ENCODE results near the gene MTHFS. TPM values are rescaled to one million over a fixed set of nuclear protein-coding genes. Genes with fewer than 3 reads are reported as not detected.

Gene MTHFS
- total RNA-seq, 1 donor from 2014 or later: 12.5 TPM

DNA sequence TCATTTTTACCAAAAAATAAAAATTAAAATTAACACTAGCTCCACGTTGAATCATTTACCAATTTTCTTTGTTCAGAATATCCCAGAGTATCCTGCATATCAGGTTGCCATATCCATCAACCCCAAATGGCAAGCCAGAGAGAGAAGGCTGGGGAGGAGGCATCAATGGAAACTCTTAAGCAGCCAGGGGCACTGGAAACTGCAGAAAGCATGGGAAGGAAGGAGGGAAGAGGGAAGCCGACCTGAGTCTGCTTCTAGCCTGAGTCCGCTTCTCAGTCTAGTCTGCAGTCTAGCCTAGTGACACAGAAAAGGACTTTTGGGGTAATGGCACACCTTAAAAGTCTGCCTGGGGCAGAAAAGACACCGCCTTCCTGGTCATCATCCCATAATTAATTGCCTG is 1.6 kb upstream of the MTHFS start:
- no peak for DNase-seq (ENCODE audit: low read depth)
- TF ChIP-seq, protein P1, sequence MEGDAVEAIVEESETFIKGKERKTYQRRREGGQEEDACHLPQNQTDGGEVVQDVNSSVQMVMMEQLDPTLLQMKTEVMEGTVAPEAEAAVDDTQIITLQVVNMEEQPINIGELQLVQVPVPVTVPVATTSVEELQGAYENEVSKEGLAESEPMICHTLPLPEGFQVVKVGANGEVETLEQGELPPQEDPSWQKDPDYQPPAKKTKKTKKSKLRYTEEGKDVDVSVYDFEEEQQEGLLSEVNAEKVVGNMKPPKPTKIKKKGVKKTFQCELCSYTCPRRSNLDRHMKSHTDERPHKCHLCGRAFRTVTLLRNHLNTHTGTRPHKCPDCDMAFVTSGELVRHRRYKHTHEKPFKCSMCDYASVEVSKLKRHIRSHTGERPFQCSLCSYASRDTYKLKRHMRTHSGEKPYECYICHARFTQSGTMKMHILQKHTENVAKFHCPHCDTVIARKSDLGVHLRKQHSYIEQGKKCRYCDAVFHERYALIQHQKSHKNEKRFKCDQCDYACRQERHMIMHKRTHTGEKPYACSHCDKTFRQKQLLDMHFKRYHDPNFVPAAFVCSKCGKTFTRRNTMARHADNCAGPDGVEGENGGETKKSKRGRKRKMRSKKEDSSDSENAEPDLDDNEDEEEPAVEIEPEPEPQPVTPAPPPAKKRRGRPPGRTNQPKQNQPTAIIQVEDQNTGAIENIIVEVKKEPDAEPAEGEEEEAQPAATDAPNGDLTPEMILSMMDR (conservative IDR thresholded peaks at IDR 0.05; ENCODE audit: low read depth, low read length): no peak
- H3K4me3 ChIP-seq (ENCODE audit: low read depth, low read length): no peak overlapping the region

DNA sequence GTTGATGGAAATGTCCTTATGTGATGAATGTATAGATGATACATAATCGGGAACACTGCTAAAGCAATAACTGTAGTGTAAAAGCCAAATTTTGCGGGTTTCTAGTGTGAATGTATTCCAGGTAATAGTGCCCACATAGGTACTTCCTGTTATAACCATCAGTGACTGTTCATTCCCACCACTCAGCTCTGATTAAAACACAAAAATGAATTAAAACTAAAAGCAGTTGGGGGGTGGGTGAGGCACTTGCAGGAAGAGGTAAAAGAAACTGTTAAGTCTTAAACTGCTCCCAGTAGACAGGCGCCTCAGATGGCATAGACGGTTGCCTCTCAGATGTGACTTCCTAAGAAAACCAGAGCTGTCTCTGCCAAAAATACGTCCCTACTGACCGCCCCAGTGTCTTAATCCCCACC is 893 bp upstream of the MTHFS start:
- DNase-seq (ENCODE audit: low read depth): no peak
- H3K4me3 ChIP-seq (ENCODE audit: low read depth, low read length): peak overlapping the region; percentile 68
- TF ChIP-seq, protein P1 (conservative IDR thresholded peaks at IDR 0.05; ENCODE audit: low read depth, low read length): no peak

DNA sequence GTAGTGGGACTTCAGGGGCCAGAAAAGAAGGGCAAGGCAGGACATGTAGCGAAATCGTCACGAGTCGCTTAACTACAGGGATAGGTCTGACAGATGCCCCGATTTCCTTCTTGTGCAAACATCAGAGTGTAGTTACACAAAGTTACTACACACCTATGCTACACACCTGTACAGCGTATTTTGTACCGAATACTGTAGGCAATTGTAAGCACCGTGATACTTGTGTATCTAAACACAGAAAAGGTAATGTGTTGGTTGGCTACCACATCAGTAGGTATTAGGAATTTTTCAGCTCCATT is 515 bp upstream of the MTHFS start:
- TF ChIP-seq, protein P1 (conservative IDR thresholded peaks at IDR 0.05; ENCODE audit: low read depth, low read length): no peak
- no peak for DNase-seq (ENCODE audit: low read depth)
- H3K4me3 ChIP-seq (ENCODE audit: low read depth, low read length): peak overlapping the region; percentile 68

DNA sequence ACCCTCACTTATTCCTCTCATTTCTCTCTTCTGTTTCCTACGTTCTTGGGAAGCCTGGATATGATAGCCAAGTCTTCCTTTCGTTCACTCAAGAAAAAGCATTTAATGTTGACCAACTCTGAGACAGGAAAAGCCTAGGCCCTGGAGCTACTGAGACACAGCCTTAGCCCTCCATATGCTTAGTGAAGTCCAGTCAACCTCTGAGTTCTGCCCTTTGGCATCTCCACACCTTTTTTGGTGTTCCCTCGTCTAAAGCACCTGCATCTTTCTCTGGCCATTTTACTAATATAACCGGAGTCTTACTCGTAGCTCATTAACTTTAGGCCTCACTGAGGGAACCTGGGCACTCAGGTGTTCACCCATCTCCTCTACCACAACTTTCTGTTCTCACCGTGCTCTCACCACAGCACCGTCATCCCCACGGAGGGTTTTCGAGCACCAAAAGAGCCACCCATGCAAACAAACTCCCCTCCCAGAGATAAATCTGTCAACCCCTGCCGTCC is 632 bp downstream of the MTHFS start:
- TF ChIP-seq, protein P1 (conservative IDR thresholded peaks at IDR 0.05; ENCODE audit: low read depth, low read length): no peak
- no peak for DNase-seq (ENCODE audit: low read depth)
- H3K4me3 ChIP-seq (ENCODE audit: low read depth, low read length): peak overlapping the region; percentile 68

DNA sequence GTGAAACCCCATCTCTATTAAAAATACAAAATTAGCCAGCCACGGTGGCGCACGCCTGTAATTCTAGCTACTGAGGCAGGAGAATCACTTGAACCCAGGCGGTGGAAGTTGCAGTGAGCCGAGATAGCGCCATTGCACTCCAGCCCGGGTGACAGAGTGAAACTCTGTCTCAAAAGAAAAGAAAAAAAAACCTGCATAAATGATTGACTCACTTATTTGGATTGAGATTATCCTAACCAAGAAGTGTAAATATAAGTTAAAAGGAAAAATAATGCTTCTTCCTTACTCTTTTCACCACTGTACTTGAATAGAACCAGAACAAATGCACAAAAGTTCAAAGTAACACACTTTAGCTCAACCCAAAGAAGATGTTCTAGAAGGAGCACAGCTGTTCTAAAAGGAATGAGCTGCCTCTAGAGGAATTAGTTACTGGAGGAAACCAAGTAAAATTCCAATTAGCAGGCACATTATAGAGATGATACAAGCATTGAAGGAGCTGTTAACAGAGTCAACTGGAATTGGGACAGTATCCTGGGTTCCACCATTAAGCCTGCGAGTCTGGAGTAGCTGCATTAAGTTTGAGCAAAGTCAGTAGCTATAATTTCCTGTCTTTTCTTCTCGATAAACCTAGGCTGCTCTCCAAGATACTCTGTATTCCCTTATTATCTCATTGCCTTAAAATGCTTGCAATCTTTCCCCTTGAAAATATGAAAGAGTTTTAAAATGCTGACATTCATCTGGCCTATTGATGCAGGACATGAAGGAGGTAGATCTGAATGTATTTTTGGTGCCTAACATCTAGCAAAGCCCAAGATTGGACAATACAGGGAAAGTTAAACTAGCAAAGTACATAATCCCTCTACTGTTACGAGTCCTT is 9.5 kb downstream of the MTHFS start:
- TF ChIP-seq, protein P1 (conservative IDR thresholded peaks at IDR 0.05; ENCODE audit: low read depth, low read length): no peak

DNA sequence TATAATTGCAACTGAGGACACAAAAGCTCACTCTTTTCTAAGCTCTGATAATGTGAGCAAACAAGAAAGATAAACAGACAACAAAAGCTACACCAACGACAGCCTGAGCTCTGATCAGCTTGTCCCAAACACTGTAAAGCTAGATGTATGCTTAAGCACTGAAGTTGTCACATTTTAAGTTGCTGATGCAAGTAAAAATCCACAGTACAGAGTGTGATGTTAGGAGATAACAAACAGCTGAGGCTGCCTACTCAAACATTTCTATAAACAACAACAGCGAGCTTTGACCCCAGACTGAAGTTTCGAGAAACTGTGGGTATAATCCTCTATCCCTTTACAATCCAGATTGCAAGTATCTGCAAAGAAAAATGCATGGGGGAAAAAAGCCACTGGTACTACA is 10.7 kb downstream of the MTHFS start:
- TF ChIP-seq, protein P1 (conservative IDR thresholded peaks at IDR 0.05; ENCODE audit: low read depth, low read length): no peak

More for the DNA sequence above, 9.5 kb downstream of the MTHFS start:
- DNase-seq (ENCODE audit: low read depth): no peak
- no peak overlapping the region for H3K4me3 ChIP-seq (ENCODE audit: low read depth, low read length)

DNA sequence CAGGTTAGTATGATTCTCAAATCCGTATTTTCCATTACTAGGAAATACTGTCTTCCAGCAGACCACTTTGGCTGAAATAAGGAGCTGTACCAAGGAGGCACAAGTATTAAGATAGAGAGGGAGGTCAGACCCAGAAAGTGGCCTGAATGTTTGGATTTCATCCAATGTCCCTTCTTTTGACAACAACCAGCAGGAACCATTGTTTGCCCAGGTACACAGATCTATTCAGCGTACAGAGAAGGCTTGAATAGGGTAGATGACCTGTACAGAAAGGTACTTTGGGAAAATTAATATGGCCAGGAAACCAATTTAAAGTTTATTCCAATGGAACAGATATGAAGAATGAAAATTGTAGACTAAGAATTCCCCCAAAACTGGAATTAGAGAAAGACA is 12.6 kb downstream of the MTHFS start:
- TF ChIP-seq, protein P1 (conservative IDR thresholded peaks at IDR 0.05; ENCODE audit: low read depth, low read length): no peak
- no peak for DNase-seq (ENCODE audit: low read depth)
- H3K4me3 ChIP-seq (ENCODE audit: low read depth, low read length): no peak overlapping the region

More for the DNA sequence above, 10.7 kb downstream of the MTHFS start:
- no peak overlapping the region for H3K4me3 ChIP-seq (ENCODE audit: low read depth, low read length)
- no peak for DNase-seq (ENCODE audit: low read depth)

Measured in epithelial cell of proximal tubule (primary cell).